H1 (cell line): ENCODE measurements around the gene AFTPH. TPM values are rescaled to one million over a fixed set of nuclear protein-coding genes. Genes with fewer than 3 reads are reported as not detected.

Source experiments
- CTCF ChIA-PET: fragments of 300-600 bp; sonication (Branson Sonifier 250); formaldehyde crosslinking; loops from one replicate; lab custom pipeline; 2021; ENCODE audit not compliant: partially characterized antibody; lab: Charles Lee
- POLR2A ChIA-PET: fragments of 300-600 bp; sonication (Branson Sonifier 250); formaldehyde crosslinking; loops from one replicate; lab custom pipeline; 2021; ENCODE audit warnings: inconsistent platforms; ENCODE audit not compliant: partially characterized antibody; lab: Charles Lee
- DNase-seq, 2 experiments: peaks; one replicate each; pipeline versions ENCODE4 v3.0.0 to v3.0.0-alpha.2; 2010 to 2022; ENCODE audit warnings: low spot score in 2 of 2, low read depth in 1 of 2, mixed read lengths in 1 of 2
- FAIRE-seq: peaks from 2 replicates; lab custom pipeline; 2011; peaks lifted over from hg19 to GRCh38; lab: Jason Lieb, UNC
- H2AFZ ChIP-seq: 2 replicates; pipeline ENCODE4 v1.8.1; 2012; ENCODE audit warnings: low read length, inconsistent platforms
- H2AK5ac ChIP-seq: 2 replicates; pipeline ENCODE4 v1.6.1; 2013; ENCODE audit warnings: low read depth, low read length
- H2BK120ac ChIP-seq: replicated peaks from 2 replicates; pipeline ENCODE3; 2013; ENCODE audit warnings: low read depth, low read length, inconsistent platforms
- H2BK12ac ChIP-seq: 2 replicates; pipeline ENCODE4 v1.6.1; 2013; ENCODE audit warnings: low read depth, low read length
- H2BK15ac ChIP-seq: 2 replicates; pipeline ENCODE4 v1.6.1; 2013; ENCODE audit warnings: low read length
- H2BK20ac ChIP-seq: 2 replicates; pipeline ENCODE4 v1.6.1; 2013; ENCODE audit warnings: low read length
- H2BK5ac ChIP-seq: 2 replicates; pipeline ENCODE4 v1.6.1; 2013; ENCODE audit warnings: low read depth, low read length
- H3K14ac ChIP-seq: 2 replicates; pipeline ENCODE4 v1.6.1; 2013; ENCODE audit warnings: inconsistent platforms; ENCODE audit not compliant: insufficient read length
- H3K18ac ChIP-seq: 2 replicates; pipeline ENCODE4 v1.6.1; 2013; ENCODE audit warnings: low read length; ENCODE audit errors: extremely low read depth
- H3K23ac ChIP-seq: 2 replicates; pipeline ENCODE4 v1.6.1; 2013; ENCODE audit warnings: inconsistent platforms; ENCODE audit not compliant: insufficient read length
- H3K23me2 ChIP-seq: 2 replicates; pipeline ENCODE4 v1.6.1; 2013; ENCODE audit warnings: low read depth, low read length
- H3K27ac ChIP-seq: 2 replicates; pipeline ENCODE4 v1.6.1; 2011; ENCODE audit warnings: low read depth, low read length, inconsistent platforms
- H3K27me3 ChIP-seq, 4 experiments: replicated peaks in 1 of 4; 1 replicate in 1 of 4; 2 replicates in 3 of 4; pipeline versions ENCODE4 v1.6.1 to v1.8.1; 2011 to 2013; ENCODE audit warnings: low read length in 3 of 4, mild to moderate bottlenecking in 3 of 4, inconsistent platforms in 2 of 4, mixed read lengths in 2 of 4, moderate library complexity in 1 of 4; ENCODE audit not compliant: control insufficient read depth in 3 of 4, insufficient read depth in 3 of 4; ENCODE audit errors: extremely low read depth in 1 of 4
- H3K36me3 ChIP-seq, 4 experiments: 2 replicates each; pipeline versions ENCODE4 v1.6.1 to v1.8.1; 2011 to 2013; ENCODE audit warnings: mild to moderate bottlenecking in 4 of 4, low read length in 3 of 4, moderate library complexity in 2 of 4, control low read depth in 1 of 4, inconsistent platforms in 1 of 4; ENCODE audit not compliant: insufficient read depth in 4 of 4, control insufficient read depth in 2 of 4
- H3K4ac ChIP-seq: replicated peaks from 2 replicates; pipeline ENCODE3; 2013; ENCODE audit warnings: low read length, low read depth, mixed read lengths, inconsistent platforms; ENCODE audit not compliant: insufficient read length
- H3K4me1 ChIP-seq, 4 experiments: replicated peaks in 1 of 4; 1 replicate in 1 of 4; 2 replicates in 3 of 4; pipeline versions ENCODE4 v1.6.1 to v1.8.1; 2011 to 2013; ENCODE audit warnings: low read length in 3 of 4, inconsistent platforms in 2 of 4, mixed read lengths in 1 of 4; ENCODE audit not compliant: insufficient read depth in 4 of 4, control insufficient read depth in 3 of 4
- H3K4me2 ChIP-seq, 2 experiments: 2 replicates each; pipeline versions ENCODE4 v1.6.1 to v1.8.1; 2011 to 2013; ENCODE audit warnings: low read depth in 2 of 2, low read length in 2 of 2, control low read depth in 1 of 2, inconsistent platforms in 1 of 2, mild to moderate bottlenecking in 1 of 2; ENCODE audit not compliant: insufficient read depth in 1 of 2
- H3K4me3 ChIP-seq, 4 experiments: fragments of 200-600, 300-600 bp in 1 of 4; sonication (generic), shearing (Covaris generic), sonication (Bioruptor Twin) in 1 of 4; 2 replicates each; pipeline versions ENCODE4 v1.5.1 to v1.8.1; 2011 to 2016; ENCODE audit warnings: low read length in 4 of 4, low read depth in 3 of 4, control low read depth in 2 of 4, inconsistent platforms in 2 of 4, mild to moderate bottlenecking in 2 of 4, mixed read lengths in 1 of 4, moderate library complexity in 1 of 4; ENCODE audit not compliant: insufficient read depth in 2 of 4; ENCODE audit errors: extremely low read depth in 1 of 4
- H3K56ac ChIP-seq: replicated peaks from 2 replicates; pipeline ENCODE3; 2013; ENCODE audit warnings: low read depth, mild to moderate bottlenecking, mixed read lengths, low read length, inconsistent platforms; ENCODE audit not compliant: insufficient read length
- H3K79me1 ChIP-seq: 2 replicates; pipeline ENCODE4 v1.6.1; 2013; ENCODE audit warnings: low read depth, low read length, control low read depth
- H3K79me2 ChIP-seq, 2 experiments: 2 replicates each; pipeline versions ENCODE4 v1.6.1 to v1.8.1; 2012 to 2013; ENCODE audit warnings: low read length in 2 of 2, mild to moderate bottlenecking in 2 of 2, inconsistent platforms in 1 of 2; ENCODE audit not compliant: insufficient read depth in 2 of 2, control insufficient read depth in 1 of 2
- H3K9ac ChIP-seq, 4 experiments: replicated peaks in 1 of 4; 1 replicate in 1 of 4; 2 replicates in 3 of 4; pipeline versions ENCODE4 v1.6.1 to v1.8.1; 2011 to 2013; ENCODE audit warnings: low read depth in 3 of 4, low read length in 3 of 4, control low read depth in 2 of 4, mild to moderate bottlenecking in 2 of 4, moderate library complexity in 2 of 4, inconsistent platforms in 1 of 4; ENCODE audit errors: extremely low read depth in 1 of 4
- H3K9me3 ChIP-seq, 2 experiments: 2 replicates each; pipeline versions ENCODE4 v1.6.1 to v1.8.1; 2012 to 2013; ENCODE audit warnings: mild to moderate bottlenecking in 2 of 2, moderate library complexity in 2 of 2, control low read depth in 1 of 2, inconsistent platforms in 1 of 2, low read depth in 1 of 2, low read length in 1 of 2, mixed read lengths in 1 of 2; ENCODE audit not compliant: insufficient read depth in 2 of 2
- H4K20me1 ChIP-seq, 2 experiments: replicated peaks in 1 of 2; 2 replicates each; pipeline versions ENCODE3 to v1.8.1; 2011 to 2013; ENCODE audit warnings: inconsistent platforms in 2 of 2, low read length in 2 of 2, mild to moderate bottlenecking in 1 of 2; ENCODE audit not compliant: insufficient read depth in 2 of 2, control insufficient read depth in 1 of 2
- H4K5ac ChIP-seq: 2 replicates; pipeline ENCODE4 v1.6.1; 2013; ENCODE audit warnings: low read length, low read depth, mixed read lengths, inconsistent platforms; ENCODE audit not compliant: insufficient read length
- H4K8ac ChIP-seq: 2 replicates; pipeline ENCODE4 v1.8.0; 2013; ENCODE audit warnings: mild to moderate bottlenecking, moderate library complexity, low read length, inconsistent platforms; ENCODE audit not compliant: insufficient read depth; ENCODE audit errors: extremely low read depth
- H4K91ac ChIP-seq: replicated peaks from 2 replicates; pipeline ENCODE3; 2013; ENCODE audit warnings: low read length, mixed read lengths, inconsistent platforms; ENCODE audit not compliant: insufficient read length
- ASH2L ChIP-seq: fragments of 200-600, 300-600 bp; sonication (generic); IDR thresholded peaks from one replicate; pipeline ENCODE4 v1.7.1; 2017; ENCODE audit warnings: low read length
- BACH1 ChIP-seq: IDR thresholded peaks from 2 replicates; pipeline ENCODE4 v1.6.1; 2012; ENCODE audit warnings: low read length, improper control_type of control experiment
- CREB1 ChIP-seq: IDR thresholded peaks from 2 replicates; pipeline ENCODE4 v1.6.1; 2012; ENCODE audit warnings: inconsistent platforms
- CTBP2 ChIP-seq: IDR thresholded peaks from 2 replicates; pipeline ENCODE4 v1.7.0; 2011; ENCODE audit warnings: borderline replicate concordance, mild to moderate bottlenecking, moderate library complexity, mixed read lengths, low read length; ENCODE audit not compliant: insufficient read depth, insufficient read length
- EP300 ChIP-seq, 2 experiments: IDR thresholded peaks; 1 replicate in 1 of 2; 2 replicates in 1 of 2; pipeline ENCODE4 v1.6.1; 2011 to 2012; ENCODE audit warnings: low read depth in 2 of 2, low read length in 2 of 2, mild to moderate bottlenecking in 2 of 2, borderline replicate concordance in 1 of 2, inconsistent platforms in 1 of 2, moderate library complexity in 1 of 2
- GTF2F1 ChIP-seq: IDR thresholded peaks from 2 replicates; pipeline ENCODE4 v1.6.1; 2012; ENCODE audit warnings: low read depth, low read length, improper control_type of control experiment, borderline replicate concordance
- KDM1A ChIP-seq: fragments of 200-600, 300-600 bp; sonication (generic); IDR thresholded peaks from 2 replicates; pipeline ENCODE4 v1.7.1; 2016; ENCODE audit warnings: mild to moderate bottlenecking, low read length, borderline replicate concordance
- KDM4A ChIP-seq: IDR thresholded peaks from one replicate; pipeline ENCODE4 v1.7.1; 2012; ENCODE audit warnings: low read depth, mild to moderate bottlenecking, moderate library complexity, low read length, inconsistent platforms; ENCODE audit not compliant: severe bottlenecking
- NANOG ChIP-seq: IDR thresholded peaks from 2 replicates; pipeline ENCODE4 v1.6.1; 2011; ENCODE audit warnings: low read length, low read depth, mild to moderate bottlenecking, inconsistent platforms; ENCODE audit not compliant: insufficient read depth, poor library complexity, severe bottlenecking
- POU5F1 ChIP-seq: IDR thresholded peaks from 2 replicates; pipeline ENCODE4 v1.6.1; 2011; ENCODE audit warnings: low read depth, mild to moderate bottlenecking, low read length, moderate library complexity
- RNF2 ChIP-seq: fragments of 200-900, 300-1000 bp; sonication (generic); IDR thresholded peaks from 2 replicates; pipeline ENCODE4 v1.7.1; 2016; ENCODE audit warnings: borderline replicate concordance, low read depth, mild to moderate bottlenecking, antibody characterized with exemption, low read length; ENCODE audit not compliant: poor library complexity, severe bottlenecking; ENCODE audit errors: missing control alignments
- SP4 ChIP-seq: IDR thresholded peaks from 2 replicates; pipeline ENCODE4 v1.6.1; 2012; ENCODE audit warnings: low read length, inconsistent platforms
- WGBS, 2 experiments: shearing (Covaris generic) in 1 of 2; methylation state at CpG; one replicate each; pipeline versions ENCODE4 v1.1.6 to v1.1.7; 2013 to 2015; ENCODE audit warnings: low lambda C conversion rate in 2 of 2, mixed read lengths in 2 of 2, inconsistent platforms in 1 of 2, low coverage in 1 of 2, missing lambda C conversion rate in 1 of 2; ENCODE audit not compliant: insufficient replicate concordance in 2 of 2, insufficient coverage in 1 of 2, insufficient read length in 1 of 2; ENCODE audit errors: extremely low coverage in 1 of 2, missing lambda C conversion rate in 1 of 2; 5-methylcytosine and 5-hydroxymethylcytosine counted together
- polyA plus RNA-seq, 7 experiments: library from polyadenylated mRNA; depleted of rRNA in 3 of 7; stranded (reverse) in 5 of 7; unstranded in 2 of 7; fragments of >200 nt in 5 of 7; fragments of 200-250 nt in 2 of 7; gene quantifications; 1 replicate in 5 of 7; 2 replicates in 1 of 7; 4 replicates in 1 of 7; pipeline versions ENCODE4 v1.2.1 to v1.2.3, GENCODE V29; 2011 to 2013; ENCODE audit warnings: missing spikeins in 2 of 7, mixed read lengths in 2 of 7
- total RNA-seq: library from RNA; stranded (reverse); fragmentation: NEBNext Ultra II Directional; extraction: Animal tissue kit (Norgen Biotek cat#: 25700); gene quantifications from 2 replicates; pipeline ENCODE4 v1.2.1, GENCODE V29; 2021
- TF ChIP-seq, protein P1 (sequence below): IDR thresholded peaks from 2 replicates; pipeline ENCODE4 v1.6.1; 2012; ENCODE audit warnings: inconsistent platforms

The AFTPH gene
- total and polyA plus RNA-seq, 2 of the 8 experiments (the other 6 are each of a cell fraction or from before 2014, with no cell fraction given): 7.3 to 15.0 TPM

DNA sequence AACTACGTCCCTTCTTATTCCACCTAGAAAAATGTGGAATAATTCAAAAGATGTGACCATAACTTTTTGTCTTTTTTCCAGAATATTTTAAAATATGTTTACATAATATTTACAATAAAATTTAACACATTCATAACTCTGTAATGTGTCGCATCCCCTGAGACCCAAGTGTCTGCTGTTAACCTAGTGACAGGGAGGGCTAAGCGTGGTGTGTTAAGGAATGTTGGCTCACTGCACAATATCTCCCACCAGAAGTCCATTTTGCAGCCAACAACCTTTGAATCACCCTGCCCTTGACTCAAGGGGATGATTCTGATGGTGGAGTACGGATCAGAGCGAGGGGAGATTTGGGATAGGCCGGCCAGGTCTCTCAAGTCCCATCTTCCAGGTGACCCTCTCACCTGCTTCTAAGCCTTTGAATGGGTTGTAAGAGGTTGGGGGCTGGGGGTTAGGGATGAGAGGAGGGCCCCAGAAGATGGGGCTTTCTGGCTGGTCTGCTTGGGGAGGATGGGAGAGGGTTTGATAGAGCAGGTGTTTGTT lies 86.3 kb downstream of the AFTPH start:
- FAIRE-seq: no peak
- Histone ChIP-seq H3K23ac (no peak overlapping the region), H3K4me3 (no peak overlapping the region), H3K4me1 (peaks cover 2 to 14% (median 6%) of the 10 kb centered on the region in 4 experiments), H3K9ac (no peak overlapping the region), H3K9me3 (no peaks in the 10 kb centered on the region), H3K56ac (no peak overlapping the region), H3K14ac (no peak overlapping the region), H3K27me3 (peaks cover 0 to 11% (median 9%) of the 10 kb centered on the region in 4 experiments; a peak in 6 of 7 replicates), H4K8ac (no peak overlapping the region), H2AFZ (no peak overlapping the region), H3K79me1 (no peaks in the 10 kb centered on the region), H2BK5ac (no peak overlapping the region), H2BK120ac (no peak overlapping the region), H3K27ac (no peak overlapping the region), H2BK12ac (no peak overlapping the region), H3K18ac (no peak overlapping the region), H3K23me2 (peaks cover 4% of the 10 kb centered on the region; the same call in 1 of the 2 replicates), H3K79me2 (no peaks in the 10 kb centered on the region), H3K4me2 (peak overlapping the region in 1 of 2 experiments; percentile 84; a peak in 1 of 4 replicates), H4K20me1 (no peaks in the 10 kb centered on the region), H3K4ac (no peak overlapping the region), H3K36me3 (no peaks in the 10 kb centered on the region), H2AK5ac (no peak overlapping the region), H2BK20ac (no peak overlapping the region), H2BK15ac (no peak overlapping the region), H4K91ac (no peak overlapping the region), H4K5ac (no peak overlapping the region)
- ChIA-PET CTCF (interaction anchor here (1.4 to 23.0 kb wide), 10 partner anchors 12 to 279 kb away, joined by 3 to 389 read pairs (median 8); partner anchors contain the start of gene SERTAD2), POLR2A (no interaction called here)
- no peak for DNase-seq
- WGBS, 2 experiments: 84% methylated on average over 6 of the region's 6 CpGs; no CpG with 5 or more reads in 1 of the 2 experiments
- no peak for TF ChIP-seq POU5F1
- no peak for TF ChIP-seq KDM4A
- TF ChIP-seq KDM1A: no peak
- no peak for TF ChIP-seq CTBP2
- no peak for TF ChIP-seq RNF2
- no peak for TF ChIP-seq CREB1
- TF ChIP-seq GTF2F1: no peak
- no peak for TF ChIP-seq BACH1
- TF ChIP-seq EP300 (IDR thresholded peaks at IDR 0.05; ENCODE audit: borderline replicate concordance in 1 of 2, low read depth in 2 of 2, low read length in 2 of 2): no peak
- TF ChIP-seq SP4: no peak
- TF ChIP-seq ASH2L: no peak
- no peak for TF ChIP-seq NANOG
- TF ChIP-seq, protein P1, sequence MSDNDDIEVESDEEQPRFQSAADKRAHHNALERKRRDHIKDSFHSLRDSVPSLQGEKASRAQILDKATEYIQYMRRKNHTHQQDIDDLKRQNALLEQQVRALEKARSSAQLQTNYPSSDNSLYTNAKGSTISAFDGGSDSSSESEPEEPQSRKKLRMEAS: no peak
